SKM-1 (cell line): ENCODE results near the gene OAF.
"Not testable (repeated sequence)": the region's sequence is repeated elsewhere in the genome, so short reads cannot be mapped to it uniquely, and the experiment has no call there.

Experiments
- DNase-seq: peaks from one replicate; lab custom pipeline; 2025; ENCODE audit not compliant: unreplicated experiment; lab: John Stamatoyannopoulos, UW

The OAF gene

DNA sequence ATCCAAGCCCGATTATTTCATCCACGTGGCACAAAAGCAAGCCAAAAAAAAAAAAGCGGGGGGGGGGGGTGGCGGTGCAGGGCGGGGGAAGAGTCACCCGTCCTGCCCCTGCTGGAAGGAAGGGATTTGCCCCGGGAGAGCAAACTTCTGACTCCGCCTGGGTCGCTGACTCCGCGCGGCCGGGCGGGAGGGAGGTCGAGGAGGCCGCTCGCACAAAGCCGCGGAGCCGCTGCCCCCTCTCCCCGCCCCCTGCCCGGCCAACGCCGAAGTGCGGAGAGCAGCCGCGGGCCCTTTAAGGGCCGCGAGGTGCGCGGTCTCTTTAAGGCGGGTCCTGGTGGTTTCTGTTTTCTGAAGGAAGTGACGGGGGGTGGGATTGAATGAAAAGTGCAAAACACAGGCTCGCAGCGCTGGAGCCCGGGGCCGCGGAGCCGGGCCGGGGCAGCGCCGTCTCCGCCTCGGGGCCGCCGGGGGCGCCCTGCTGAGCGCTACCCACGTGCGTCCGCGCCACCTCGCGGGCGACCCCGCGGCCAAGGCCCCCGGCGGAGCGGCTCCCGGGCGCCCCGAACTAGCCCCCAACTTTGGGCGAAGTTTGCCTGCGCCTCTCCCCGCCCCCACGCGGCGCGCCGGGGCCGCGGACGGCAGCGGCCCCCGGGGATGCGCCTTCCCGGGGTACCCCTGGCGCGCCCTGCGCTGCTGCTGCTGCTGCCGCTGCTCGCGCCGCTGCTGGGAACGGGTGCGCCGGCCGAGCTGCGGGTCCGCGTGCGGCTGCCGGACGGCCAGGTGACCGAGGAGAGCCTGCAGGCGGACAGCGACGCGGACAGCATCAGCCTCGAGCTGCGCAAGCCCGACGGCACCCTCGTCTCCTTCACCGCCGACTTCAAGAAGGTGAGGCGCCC, at the start of gene OAF:
OAF (plus strand) TSS at position 407 of the 896 bp plus-strand sequence; CDS start at position 655, 248 bp downstream.
- DNase-seq: no peak

DNA sequence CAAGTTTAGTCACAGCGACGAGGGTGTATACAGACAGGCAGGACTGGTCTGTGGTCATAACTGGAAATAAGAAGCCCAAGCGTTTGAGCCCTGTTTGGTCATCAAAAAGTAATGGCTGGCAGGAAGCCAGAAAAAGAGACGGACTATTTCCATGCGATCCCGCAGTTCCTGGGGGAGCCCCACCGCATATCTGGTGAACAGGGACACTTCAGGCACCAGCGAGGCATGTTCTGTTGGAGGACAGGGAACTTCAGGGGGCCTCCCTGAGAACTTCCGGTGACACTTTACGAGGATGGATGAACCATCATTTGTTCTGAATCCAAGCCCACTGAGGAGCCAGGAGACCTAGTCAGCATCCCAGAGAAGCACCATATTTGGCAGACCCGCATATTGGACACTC, 43.2 kb upstream of the OAF start:
- DNase-seq: no peak

DNA sequence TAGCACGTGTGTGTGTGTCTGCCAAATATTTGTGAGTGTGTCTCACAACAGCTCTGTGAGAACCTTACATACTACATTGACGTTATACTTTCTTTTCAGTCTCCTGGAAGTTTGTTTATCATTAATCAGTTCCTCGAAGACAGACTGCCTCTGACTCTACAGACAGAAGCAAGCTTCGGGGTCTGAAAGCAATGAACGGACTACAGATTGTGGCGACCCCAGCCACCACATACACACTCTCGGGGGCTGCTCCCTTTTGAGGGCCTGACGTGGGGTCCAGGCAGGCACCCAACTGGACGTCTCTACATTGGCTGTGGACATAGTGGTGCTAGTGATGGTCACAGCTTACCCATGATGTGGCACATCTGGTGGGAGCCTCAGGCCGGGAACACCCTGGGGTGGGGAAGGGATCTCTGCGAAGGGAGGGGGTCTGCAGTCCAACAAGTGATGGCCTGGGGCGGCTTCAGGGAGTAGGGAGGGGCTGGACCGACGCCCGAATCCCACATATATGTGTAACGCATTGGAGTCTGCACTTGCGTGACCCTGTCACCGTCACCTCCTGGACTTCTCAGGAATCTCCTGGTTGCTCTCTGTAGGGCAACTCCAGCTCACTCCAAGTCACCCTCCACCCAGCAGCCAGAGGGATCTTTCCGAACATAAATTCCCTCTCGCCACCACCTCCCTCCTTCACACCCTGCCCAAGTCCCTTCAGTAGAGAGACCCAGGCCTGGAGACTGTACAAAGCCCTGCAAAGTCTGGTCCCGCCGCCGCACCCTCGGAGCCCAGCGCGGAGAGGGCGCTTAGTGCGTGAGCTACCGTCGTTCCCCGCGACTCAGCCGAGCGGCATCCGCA, 42.5 kb upstream of the OAF start:
- no peak for DNase-seq

- peak; percentile 11 for DNase-seq
These were observed 41.7 kb upstream of the OAF start for GRCh38 chr11:120168960-120169681.

GRCh38 chr11:120169981-120170698, 40.7 kb upstream of the OAF start:
- no peak for DNase-seq

GRCh38 chr11:120170741-120171261, 40.0 kb upstream of the OAF start:
- DNase-seq: no peak

DNA sequence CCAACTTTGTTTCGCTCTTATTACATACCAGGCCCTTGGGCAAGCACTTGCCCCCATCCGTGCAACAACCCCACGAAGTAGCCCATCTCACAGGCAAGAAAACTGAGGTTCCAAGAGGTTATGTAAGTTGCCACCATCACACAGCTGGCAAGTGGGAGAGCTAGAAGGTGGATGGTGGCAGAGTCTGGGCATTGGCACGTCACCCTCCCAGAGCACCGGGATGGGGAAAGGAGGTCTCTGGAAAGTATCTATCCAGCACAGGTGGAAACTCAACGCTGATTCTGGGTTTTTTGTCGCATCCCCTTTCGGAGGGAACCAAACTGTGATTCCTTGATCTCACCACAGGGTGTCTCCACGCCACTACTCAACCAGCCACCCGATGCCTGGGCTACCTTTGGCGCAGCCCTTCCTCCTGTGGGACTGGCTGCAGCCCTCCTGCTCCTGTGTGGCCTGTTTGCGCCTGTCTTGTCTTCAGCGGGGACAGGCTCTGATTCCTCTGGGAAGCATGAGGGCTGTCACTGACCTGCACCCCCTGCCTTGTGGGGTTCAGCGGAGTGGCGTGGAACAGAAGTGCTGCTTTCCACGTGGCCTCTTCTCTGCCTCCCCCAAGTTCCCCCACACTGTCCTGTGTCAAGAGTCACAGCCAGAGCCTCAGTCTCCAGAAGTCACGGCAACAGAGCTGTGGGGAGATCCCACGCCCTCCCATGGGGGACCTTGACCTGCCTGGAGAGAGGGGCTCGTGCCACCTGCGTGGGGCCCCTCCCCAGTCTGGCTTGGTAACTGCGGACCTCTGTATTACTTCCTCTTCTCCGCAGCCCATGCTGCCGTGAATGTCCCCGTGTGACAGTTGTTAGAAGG, 38.5 kb upstream of the OAF start:
- DNase-seq: peak; percentile 21

GRCh38 chr11:120173019-120173705, 37.7 kb upstream of the OAF start:
- no peak for DNase-seq

GRCh38 chr11:120173807-120174206, 37.0 kb upstream of the OAF start:
- no peak for DNase-seq

DNA sequence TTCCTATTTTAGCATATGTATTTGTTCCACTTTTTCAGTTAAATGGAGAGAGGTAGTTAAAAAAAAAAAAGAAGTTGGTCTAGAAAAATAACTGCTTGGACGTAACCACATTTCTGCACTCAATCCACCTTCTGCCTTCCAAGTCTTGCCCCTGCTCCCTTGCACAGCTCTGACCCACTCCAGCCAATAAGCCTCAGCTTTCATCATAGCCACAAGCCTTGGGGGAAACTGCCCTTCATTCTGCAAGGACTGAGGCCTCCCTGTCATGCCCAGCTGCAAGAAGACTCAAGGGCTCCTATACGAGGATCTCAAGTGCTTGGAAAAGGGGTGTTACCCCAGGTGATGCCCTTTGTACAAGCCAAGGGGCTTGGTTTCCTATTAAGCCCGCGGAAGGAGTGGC, 36.0 kb upstream of the OAF start:
- no peak for DNase-seq

DNA sequence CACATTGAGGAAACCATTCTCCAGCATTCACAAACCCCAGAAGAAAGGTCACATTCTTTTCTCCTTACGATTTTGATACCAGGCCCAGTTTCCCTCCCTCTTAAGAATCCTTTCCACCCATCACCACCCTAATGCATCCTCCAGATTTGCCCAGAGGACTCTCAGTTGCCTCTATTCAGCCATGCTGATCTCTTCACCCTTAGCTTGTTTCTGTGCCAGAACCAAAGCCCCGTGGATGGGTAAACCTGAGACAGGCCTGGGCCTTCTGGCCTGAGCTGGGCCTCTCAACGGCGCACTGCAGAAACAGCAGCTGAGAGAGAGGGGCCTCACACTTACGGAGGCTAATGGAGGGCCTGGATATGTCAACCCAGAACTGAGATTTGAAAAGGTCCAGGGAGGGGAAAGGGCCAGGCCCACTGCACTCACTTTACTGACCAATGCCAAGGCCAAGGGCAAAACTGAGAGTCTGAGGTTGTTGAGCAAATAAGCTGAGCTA, 32.2 kb upstream of the OAF start:
- DNase-seq: no peak

DNA sequence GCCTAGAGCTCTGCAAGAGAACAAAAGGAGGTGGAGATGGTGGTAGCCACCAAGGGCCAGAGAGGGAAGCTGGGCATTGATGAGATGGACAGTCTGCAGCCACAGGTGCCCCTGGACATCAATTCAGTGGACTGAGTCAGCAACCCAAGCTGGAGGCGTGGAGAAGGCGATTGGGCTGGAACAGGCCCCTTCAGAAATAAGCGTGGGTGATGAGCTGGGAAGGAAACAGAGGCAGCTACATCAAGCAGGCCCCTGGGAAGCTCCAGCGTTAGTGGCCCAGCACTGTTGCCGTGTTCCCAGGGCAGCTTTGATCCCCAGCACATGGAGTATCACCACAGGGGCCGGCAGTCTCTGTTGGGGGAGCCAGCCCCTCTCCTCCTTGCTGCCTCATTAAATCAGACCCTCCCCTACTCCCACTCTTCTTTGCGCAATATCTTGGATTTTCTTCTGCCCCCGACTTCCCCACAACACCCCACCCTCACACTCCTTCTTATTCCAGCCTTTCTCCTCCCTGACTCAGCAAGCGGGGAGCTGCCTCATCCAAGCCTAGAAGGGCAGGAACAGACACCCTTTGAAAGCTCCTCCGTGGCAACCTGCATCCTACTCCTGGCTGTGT, 31.7 kb upstream of the OAF start:
- DNase-seq: no peak

GRCh38 chr11:120180063-120180462, 30.8 kb upstream of the OAF start:
- not testable (repeated sequence) for DNase-seq

- DNase-seq: no peak
These were observed 30.1 kb upstream of the OAF start for GRCh38 chr11:120180551-120181232.

- DNase-seq: no peak
These were observed 29.4 kb upstream of the OAF start for GRCh38 chr11:120181376-120181975.

DNA sequence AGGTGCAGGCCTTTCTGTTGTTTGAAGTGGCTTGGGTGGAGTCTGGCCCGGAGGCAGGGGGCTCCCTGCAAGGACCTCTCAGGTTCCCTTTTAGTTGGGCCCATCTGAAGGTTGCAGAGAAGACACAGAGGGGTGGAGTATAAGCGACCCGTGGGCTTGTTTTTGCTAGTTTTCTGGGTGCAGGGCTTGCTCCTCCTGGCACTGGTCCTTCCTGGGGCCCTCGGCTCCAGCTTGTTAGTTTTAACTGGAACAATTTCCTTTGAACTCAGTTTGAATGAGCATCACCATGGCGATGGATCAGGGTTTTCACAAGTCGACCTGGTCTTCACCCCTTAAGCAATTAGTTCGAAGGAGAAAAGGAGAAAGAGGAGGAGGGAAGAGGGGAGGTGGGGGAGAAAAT, 28.5 kb upstream of the OAF start:
- no peak for DNase-seq

DNA sequence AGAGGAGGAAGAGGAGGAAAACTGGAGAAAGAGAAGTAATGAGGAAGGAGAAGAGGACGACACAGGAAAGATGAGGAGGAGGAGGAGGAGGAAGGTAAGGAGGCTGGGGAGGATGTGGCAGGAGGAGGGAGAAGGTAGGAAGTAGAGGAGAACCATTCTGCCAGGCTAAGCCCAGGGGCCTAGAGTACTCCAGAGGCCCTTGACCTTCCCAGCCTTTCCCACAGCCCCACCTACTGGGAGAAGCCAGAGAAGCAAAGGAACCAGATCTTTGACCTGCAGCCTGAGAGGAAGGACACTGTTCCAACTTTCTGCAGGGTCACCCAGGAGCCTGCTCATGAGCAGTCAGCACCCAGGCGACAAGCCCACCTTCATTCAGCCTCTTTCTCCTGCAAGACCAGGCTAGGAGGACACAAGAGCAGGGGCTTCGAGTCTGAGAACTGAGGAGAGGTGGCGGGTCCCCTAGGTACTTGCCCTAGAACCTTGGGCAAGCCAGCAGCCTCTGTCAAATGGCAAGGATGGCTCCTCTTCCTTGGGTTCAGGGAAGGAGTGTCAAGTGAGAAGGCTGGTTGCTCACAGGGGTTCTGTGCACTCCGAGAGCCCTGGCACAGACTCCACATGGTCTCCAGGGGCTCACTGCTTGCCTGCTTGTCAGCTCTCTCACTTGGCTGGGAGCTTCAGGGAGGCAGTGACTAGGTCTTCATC, 27.9 kb upstream of the OAF start:
- DNase-seq: no peak
